K562 (cell line): ENCODE data around the gene ZKSCAN8. TPM values are rescaled to one million over a fixed set of nuclear protein-coding genes. Genes with fewer than 3 reads are reported as not detected.
A peak's percentile ranks its signal among the peaks of the same experiment; 100 is the strongest.

Source experiments
- ARNT ChIP-seq, 2 experiments: fragments of 450-650 bp; IDR thresholded peaks; 2 replicates each; pipeline ENCODE4 v1.6.1; 2016; ENCODE audit warnings: mild to moderate bottlenecking in 1 of 2
- ATF2 ChIP-seq: sonication (generic); formaldehyde crosslinking; IDR thresholded peaks from 2 replicates; pipeline ENCODE4 v1.8.1; 2022; ENCODE audit warnings: missing genetic modification reagents
- ELF2 ChIP-seq: fragments of 250-450 bp; sonication (Bioruptor Pico); IDR thresholded peaks from 2 replicates; pipeline ENCODE4 v1.5.0; 2021; ENCODE audit warnings: mild to moderate bottlenecking
- FOXM1 ChIP-seq, 2 experiments: fragments of 450-650 bp in 1 of 2; sonication (generic) in 1 of 2; formaldehyde crosslinking in 1 of 2; IDR thresholded peaks; 2 replicates each; pipeline versions ENCODE4 v1.6.1 to v1.9.0; 2017 to 2022; ENCODE audit warnings: low read depth in 2 of 2, mild to moderate bottlenecking in 2 of 2, missing genetic modification reagents in 1 of 2, moderate library complexity in 1 of 2
- HIVEP1 ChIP-seq: fragments of 250-450 bp; sonication (Bioruptor Pico); IDR thresholded peaks from 2 replicates; pipeline ENCODE4 v1.4.0; 2020; ENCODE audit warnings: mild to moderate bottlenecking
- POLR2H ChIP-seq: IDR thresholded peaks from 2 replicates; pipeline ENCODE4 v1.6.1; 2016; ENCODE audit warnings: missing genetic modification characterization, low read depth, mild to moderate bottlenecking, control low read depth, missing compliant biosample characterization, moderate library complexity
- SRSF1 ChIP-seq: fragments of 200-400 bp; formaldehyde crosslinking; IDR thresholded peaks from 2 replicates; pipeline ENCODE4 v1.6.1; 2017; ENCODE audit warnings: mild to moderate bottlenecking, low read depth, low read length, moderate library complexity
- TAL1 ChIP-seq: fragments of 450-650 bp; IDR thresholded peaks from 2 replicates; pipeline ENCODE4 v1.6.1; 2016; ENCODE audit warnings: mild to moderate bottlenecking
- TFAM ChIP-seq: fragments of 250-450 bp; sonication (Bioruptor Pico); conservative IDR thresholded peaks from 2 replicates; pipeline ENCODE4 v1.5.0; 2021; ENCODE audit warnings: mild to moderate bottlenecking, moderate library complexity
- ZBTB17 ChIP-seq: fragments of 450-650 bp; formaldehyde crosslinking; IDR thresholded peaks from 2 replicates; pipeline ENCODE4 v1.4.0; 2020; ENCODE audit warnings: mild to moderate bottlenecking
- ZFP91 ChIP-seq: sonication (generic); formaldehyde crosslinking; IDR thresholded peaks from 2 replicates; pipeline ENCODE4 v1.8.0; 2022; ENCODE audit warnings: mild to moderate bottlenecking, missing genetic modification reagents
- ZNF511 ChIP-seq: sonication (generic); formaldehyde crosslinking; IDR thresholded peaks from 2 replicates; pipeline ENCODE4 v1.8.0; 2022; ENCODE audit warnings: mild to moderate bottlenecking, missing genetic modification reagents
- polyA plus RNA-seq, 8 experiments: library from polyadenylated mRNA; depleted of rRNA in 4 of 8; stranded (reverse) in 5 of 8; unstranded in 3 of 8; fragments of >200 nt; fragmentation: Nextera tagmentation in 2 of 8; fragmentation: Illumina TruSeq in 1 of 8; extraction: Ambion mirVana in 2 of 8; extraction: Trizol in 1 of 8; gene quantifications; 2 replicates each; pipeline versions ENCODE4 v1.2.1 to v1.2.3, GENCODE V29; 2011 to 2014; ENCODE audit warnings: inconsistent platforms in 1 of 8, missing spikeins in 1 of 8
- total RNA-seq, 7 experiments: library from RNA; depleted of rRNA in 6 of 7; stranded (reverse); fragments of >200 nt in 6 of 7; fragmentation: Illumina TruSeq in 2 of 7; extraction: Trizol in 2 of 7; gene quantifications; 2 replicates each; pipeline versions ENCODE4 v1.2.1 to v1.2.3, GENCODE V29; 2011 to 2021; ENCODE audit warnings: low replicate concordance in 1 of 7
- TF ChIP-seq, protein P1 (sequence below): fragments of 450-650 bp; IDR thresholded peaks from 2 replicates; pipeline ENCODE4 v1.6.1; 2016
- TF ChIP-seq, protein P2 (sequence below): IDR thresholded peaks from 2 replicates; pipeline ENCODE4 v1.6.1; 2011; ENCODE audit not compliant: insufficient read length; ENCODE audit errors: extremely low read depth
- TF ChIP-seq, protein P3 (sequence below): fragments of 250-450 bp; sonication (Bioruptor Pico); IDR thresholded peaks from 2 replicates; pipeline ENCODE4 v1.5.0; 2022; ENCODE audit warnings: mild to moderate bottlenecking
- TF ChIP-seq, protein P4 (sequence below): fragments of 200-800 bp; sonication (Bioruptor generic); IDR thresholded peaks from 2 replicates; pipeline ENCODE4 v1.6.1; 2017; ENCODE audit warnings: missing genetic modification characterization, missing compliant biosample characterization

The ZKSCAN8 gene
- total and polyA plus RNA-seq, 9 of the 15 experiments (the other 6 are each of a cell fraction or from before 2014, with no cell fraction given), result 3.3 to 37.7 (median 21.7) TPM

GRCh38 chr6:28104392-28105244 is 37.1 kb upstream of the ZKSCAN8 start (continued):
- TF ChIP-seq ZNF511 (CRISPR knock-in tag) (peak; percentile 89; the same call in 1 of the 2 replicates), HIVEP1 (CRISPR knock-in tag) (0 out of 2 replicates have a peak, but pooled peaks have one; percentile 50), ARNT (IDR thresholded peaks at IDR 0.05) (peak in 1 of 2 experiments; percentile 16; a peak in 1 of 4 replicates), POLR2H (peak; percentile 53), ATF2 (CRISPR knock-in tag) (no peak), ZFP91 (CRISPR knock-in tag) (peak; percentile 23; the same call in 1 of the 2 replicates), FOXM1 (IDR thresholded peaks at IDR 0.05; ENCODE audit: low read depth) (peak; percentile 9; the same call in 1 of the 2 replicates), FOXM1 (CRISPR knock-in tag; IDR thresholded peaks at IDR 0.05; ENCODE audit: low read depth) (0 out of 2 replicates have a peak, but pooled peaks have one; percentile 83), TAL1 (peak; percentile 16; the same call in 1 of the 2 replicates), SRSF1 (peak; percentile 88), ELF2 (CRISPR knock-in tag) (peak; percentile 77), ZBTB17 (CRISPR knock-in tag) (peak; percentile 88), TFAM (no peak)
- TF ChIP-seq, protein P1, sequence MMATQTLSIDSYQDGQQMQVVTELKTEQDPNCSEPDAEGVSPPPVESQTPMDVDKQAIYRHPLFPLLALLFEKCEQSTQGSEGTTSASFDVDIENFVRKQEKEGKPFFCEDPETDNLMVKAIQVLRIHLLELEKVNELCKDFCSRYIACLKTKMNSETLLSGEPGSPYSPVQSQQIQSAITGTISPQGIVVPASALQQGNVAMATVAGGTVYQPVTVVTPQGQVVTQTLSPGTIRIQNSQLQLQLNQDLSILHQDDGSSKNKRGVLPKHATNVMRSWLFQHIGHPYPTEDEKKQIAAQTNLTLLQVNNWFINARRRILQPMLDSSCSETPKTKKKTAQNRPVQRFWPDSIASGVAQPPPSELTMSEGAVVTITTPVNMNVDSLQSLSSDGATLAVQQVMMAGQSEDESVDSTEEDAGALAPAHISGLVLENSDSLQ, result peak; percentile 45
- TF ChIP-seq, protein P2, sequence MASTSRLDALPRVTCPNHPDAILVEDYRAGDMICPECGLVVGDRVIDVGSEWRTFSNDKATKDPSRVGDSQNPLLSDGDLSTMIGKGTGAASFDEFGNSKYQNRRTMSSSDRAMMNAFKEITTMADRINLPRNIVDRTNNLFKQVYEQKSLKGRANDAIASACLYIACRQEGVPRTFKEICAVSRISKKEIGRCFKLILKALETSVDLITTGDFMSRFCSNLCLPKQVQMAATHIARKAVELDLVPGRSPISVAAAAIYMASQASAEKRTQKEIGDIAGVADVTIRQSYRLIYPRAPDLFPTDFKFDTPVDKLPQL, result peak; percentile 64
- TF ChIP-seq, protein P3, sequence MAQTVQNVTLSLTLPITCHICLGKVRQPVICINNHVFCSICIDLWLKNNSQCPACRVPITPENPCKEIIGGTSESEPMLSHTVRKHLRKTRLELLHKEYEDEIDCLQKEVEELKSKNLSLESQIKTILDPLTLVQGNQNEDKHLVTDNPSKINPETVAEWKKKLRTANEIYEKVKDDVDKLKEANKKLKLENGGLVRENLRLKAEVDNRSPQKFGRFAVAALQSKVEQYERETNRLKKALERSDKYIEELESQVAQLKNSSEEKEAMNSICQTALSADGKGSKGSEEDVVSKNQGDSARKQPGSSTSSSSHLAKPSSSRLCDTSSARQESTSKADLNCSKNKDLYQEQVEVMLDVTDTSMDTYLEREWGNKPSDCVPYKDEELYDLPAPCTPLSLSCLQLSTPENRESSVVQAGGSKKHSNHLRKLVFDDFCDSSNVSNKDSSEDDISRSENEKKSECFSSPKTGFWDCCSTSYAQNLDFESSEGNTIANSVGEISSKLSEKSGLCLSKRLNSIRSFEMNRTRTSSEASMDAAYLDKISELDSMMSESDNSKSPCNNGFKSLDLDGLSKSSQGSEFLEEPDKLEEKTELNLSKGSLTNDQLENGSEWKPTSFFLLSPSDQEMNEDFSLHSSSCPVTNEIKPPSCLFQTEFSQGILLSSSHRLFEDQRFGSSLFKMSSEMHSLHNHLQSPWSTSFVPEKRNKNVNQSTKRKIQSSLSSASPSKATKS (CRISPR knock-in tag), result no peak
- TF ChIP-seq, protein P4, sequence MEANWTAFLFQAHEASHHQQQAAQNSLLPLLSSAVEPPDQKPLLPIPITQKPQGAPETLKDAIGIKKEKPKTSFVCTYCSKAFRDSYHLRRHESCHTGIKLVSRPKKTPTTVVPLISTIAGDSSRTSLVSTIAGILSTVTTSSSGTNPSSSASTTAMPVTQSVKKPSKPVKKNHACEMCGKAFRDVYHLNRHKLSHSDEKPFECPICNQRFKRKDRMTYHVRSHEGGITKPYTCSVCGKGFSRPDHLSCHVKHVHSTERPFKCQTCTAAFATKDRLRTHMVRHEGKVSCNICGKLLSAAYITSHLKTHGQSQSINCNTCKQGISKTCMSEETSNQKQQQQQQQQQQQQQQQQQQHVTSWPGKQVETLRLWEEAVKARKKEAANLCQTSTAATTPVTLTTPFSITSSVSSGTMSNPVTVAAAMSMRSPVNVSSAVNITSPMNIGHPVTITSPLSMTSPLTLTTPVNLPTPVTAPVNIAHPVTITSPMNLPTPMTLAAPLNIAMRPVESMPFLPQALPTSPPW (CRISPR knock-in tag), result no peak; the same call in 1 of the 2 replicates
